ENCODE results near the gene GGT5.
"Not testable (repeated sequence)": the region's sequence is repeated elsewhere in the genome, so short reads cannot be mapped to it uniquely, and the experiment has no call there.

DNA sequence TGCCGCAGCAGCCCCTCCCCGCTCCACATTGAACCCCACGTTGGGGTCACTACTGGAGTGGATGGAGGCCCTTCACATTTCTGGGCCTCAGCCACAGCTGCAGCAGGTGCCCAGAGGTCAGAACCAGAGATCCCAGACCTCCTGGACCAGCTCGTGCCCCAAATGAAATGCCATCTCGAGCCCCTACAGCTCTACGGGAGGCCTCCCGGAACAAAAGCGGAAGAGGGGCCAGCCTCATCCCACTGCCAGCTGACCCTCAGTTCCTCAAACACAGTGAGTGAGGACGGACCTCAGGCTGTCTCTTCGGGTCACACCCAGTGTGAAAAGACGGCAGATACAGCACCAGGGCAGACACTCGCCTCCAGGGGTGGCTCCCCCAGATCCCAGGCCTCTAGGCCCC lies 8.2 kb upstream of the GGT5 start:
- TF ChIP-seq POLR2AphosphoS5 (IDR thresholded peaks at IDR 0.05; ENCODE audit: borderline replicate concordance, low read depth, low read length); EZH2 (IDR thresholded peaks at IDR 0.05): not testable (repeated sequence)
